Measurements from ENCODE around the gene DLG1.

DLG1 gene

DNA sequence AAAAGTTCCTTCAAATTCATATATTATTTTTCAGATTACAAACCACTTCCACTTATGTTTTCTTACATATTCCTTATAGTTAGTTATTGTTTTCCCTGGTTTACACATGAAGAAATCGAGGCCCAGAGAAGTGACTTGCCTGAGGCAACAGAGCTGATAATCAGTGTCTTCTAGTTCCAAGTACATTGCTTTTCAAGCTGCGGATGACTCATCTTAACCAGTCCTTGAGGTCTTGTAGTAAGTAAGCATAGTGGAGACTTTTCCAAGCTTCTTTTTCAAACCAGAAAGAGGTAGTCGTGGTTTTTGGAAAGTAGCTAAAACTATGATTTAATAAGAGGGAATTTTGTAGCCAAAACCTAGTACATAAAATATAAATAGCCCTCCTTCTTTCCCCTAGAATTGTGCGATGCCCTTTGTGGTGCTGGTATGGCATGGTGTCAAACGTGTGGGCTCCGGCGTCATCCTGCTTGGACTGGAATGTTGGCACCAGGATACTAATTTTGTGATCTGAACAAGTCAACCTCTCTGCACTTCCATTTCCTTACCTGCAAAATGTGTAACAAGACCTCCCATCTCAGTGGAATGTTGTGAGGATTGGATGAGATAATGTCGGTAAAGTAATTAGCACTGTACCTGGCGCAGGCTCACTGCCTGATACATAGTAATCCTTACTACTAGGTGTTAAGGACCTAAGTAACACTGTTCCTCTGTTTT is 19.0 kb upstream of the DLG1 start:
- DNase-seq, result no peak

DNA sequence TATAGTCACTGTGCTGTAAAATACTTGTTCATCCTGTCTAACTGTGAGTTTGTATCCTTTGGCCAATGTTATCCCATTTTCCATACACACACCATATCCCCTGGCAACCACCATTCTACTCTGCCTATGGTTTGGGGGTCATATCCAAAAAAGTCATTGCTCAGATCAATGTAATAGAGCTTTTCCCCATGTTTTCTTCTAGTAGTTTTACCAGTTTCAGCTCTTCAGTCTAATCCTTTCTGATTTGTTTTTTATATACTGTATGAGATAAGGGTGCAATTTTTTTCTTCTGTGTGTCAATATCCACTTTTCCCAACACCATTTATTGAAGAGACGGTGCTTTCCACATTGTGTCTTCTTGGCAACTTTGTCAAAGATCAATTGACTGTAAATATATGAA is 14.0 kb upstream of the DLG1 start:
- no peak for DNase-seq

DNA sequence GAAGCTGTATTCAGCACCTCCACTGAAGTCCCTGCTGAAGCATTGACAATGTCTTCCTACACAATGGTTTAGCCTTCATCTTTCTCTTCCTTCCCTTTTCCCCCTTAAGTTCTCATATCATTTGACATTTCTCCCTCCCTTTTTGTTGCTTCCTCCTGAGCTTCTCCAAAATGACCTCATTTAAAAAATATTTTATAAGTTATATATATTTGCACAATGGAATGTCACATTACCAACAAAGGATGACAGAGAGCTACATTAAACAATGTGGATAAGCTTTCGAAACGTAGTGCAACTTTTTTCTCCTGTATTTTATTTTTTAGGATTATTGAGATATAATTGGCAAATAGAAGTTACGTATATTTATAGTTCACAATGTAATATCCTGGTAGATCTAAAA is 13.2 kb upstream of the DLG1 start:
- DNase-seq, result no peak

DNA sequence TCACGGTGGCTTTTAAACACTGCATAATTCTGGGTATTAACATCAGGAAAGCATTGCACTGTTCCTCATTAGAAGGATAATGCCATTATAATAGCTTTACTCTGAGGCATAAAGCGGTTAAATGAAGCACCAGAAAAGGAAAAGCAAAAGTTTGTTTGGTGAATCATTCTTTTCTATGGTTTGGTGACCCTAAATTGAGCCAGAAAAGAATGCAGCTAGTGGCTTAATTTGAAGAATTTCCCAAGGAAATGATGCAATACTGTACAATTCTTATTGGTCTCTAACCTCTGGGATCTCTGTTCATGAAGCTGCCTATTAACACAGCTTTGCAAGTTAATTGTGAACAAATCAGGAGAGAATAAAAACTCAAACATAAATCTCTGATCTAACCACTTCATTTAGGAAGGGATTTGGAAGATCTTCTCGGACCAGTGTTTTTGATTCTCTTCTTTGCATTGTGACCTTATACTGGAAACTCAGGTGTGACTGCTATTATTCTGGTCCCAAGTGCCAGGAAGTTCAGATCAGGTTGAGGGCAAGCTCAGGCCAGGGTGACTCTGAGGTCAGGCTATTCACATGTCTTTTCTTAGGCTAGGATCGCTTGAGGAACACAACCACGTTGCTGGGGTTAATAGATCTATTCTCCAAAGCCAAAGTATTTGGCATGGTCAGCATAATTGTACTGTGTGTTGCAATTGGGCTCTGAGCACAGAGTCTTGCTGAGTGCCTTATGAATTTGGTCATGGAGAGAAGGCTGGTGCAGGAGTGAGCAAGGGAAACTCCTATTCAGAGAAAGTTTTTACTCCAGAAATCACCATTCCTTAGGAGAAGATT is 11.3 kb upstream of the DLG1 start:
- DNase-seq, result no peak

DNA sequence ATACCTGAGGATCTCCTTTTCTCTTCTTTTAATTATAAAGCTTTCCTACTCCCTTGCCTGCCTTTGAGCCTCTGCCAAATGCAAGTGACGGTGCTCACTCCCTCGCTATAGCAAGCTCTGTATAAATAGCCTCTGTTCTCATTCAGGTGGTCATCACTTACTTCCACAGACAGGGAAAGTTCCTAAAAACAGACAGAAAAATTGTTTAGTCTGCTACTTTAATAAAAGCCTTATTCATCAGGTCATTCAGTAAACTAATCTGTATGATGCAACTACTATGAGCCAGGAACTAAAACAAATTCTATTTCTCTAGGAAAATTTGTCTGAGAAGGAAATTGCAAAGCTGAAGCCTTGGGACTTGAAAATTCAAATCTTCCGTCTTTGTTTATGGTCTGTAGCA is 10.2 kb upstream of the DLG1 start:
- no peak for DNase-seq

DNA sequence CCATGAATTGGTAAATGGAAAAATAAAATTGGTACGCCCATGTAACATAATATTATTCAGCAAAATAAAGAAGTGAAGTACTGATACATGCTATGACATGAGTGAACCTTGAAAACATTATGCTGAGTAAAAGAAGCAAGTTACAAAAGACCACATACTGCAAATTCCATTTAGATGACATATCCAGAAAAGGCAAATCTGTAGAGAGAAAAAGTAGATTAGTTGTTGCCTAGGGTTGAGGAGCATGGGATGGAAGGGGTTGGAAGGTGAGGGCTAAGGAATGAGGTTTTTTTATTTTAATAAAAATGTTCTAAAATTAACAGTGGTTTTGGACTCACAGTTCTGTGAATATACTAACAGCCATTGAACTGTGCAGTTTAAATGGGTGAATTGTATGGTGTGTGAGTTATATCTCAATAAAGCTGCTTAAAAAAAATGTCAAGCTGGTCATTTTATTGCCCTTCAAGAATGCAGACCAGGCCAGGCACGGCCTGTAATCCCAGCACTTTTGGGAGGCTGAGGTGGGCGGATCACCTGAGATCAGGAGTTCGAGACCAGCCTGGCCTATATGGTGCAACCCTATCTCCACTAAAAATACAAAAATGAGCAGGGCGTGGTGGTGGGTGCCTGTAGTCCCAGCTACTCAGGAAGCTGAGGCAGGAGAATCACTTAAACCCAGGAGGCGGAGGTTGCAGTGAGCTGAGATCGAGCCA is 8.1 kb upstream of the DLG1 start:
- DNase-seq, result no peak

DNA sequence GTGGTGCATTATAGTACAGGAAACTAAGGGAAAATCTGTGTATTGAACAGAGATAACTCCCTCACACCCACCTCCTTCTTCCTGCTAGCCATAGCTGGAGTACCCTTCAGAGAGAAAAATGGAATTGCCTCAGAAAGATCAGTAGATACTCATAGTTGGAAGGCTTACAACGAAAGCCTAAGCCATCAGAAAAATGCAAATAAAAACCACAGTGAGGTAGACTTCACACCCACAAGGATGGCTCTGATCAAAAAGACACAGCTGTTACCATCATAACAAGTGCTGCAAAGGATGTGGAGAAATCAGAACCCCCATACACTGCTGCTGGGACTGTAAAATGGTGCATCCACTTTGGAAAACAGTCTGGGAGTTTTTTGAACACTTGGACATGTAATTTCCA is 7.4 kb upstream of the DLG1 start:
- DNase-seq, result no peak

DNA sequence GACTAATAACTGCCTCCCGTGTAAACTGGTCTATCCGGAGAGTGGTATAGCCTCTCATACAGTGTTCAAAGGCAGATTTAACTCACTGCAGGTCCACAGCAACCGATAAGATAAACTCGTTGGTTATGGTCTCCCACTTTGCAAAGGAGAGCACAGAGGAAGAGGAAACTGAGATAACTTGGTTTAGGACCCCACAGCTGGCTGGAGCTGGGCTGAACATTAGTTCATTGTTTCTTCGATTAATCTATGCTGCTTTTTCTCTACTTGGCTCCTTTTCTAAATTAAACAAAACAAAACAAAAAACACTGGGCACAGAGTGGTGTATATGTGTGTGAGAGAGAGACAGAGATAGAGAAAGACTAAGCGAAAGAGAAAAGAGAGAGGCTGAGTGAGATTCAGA is 5.0 kb upstream of the DLG1 start:
- no peak for DNase-seq

DNA sequence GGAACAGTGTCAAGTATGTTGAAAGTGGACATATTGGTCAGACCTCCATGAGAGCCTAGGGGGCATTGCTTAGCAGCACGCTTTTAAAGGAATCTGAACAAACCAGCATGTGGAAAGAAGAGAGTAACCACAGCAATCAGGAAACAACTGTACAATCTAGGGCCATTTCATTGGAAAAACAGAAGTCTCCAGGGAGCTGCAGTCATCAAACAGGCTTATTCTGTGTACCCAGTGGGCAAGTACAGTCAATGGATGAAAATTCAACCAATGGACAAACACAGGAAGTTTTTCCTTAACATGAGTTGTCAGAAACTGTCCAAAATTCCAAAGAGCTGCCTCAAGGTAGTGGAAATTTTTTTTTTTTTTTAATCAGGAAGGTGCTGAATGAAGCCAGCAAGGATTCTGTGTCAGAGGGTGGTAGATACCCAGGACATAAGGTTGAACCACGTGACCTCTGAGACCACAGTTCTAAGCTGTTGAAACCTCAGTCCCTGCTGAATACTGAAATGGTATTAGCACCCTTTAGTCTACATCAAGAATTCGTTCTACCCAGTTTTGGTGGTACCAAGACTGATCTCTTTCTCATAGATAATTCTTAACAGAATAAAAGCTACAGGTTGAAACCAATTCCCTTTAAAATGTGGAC is 4.4 kb upstream of the DLG1 start:
- DNase-seq, result no peak

DNA sequence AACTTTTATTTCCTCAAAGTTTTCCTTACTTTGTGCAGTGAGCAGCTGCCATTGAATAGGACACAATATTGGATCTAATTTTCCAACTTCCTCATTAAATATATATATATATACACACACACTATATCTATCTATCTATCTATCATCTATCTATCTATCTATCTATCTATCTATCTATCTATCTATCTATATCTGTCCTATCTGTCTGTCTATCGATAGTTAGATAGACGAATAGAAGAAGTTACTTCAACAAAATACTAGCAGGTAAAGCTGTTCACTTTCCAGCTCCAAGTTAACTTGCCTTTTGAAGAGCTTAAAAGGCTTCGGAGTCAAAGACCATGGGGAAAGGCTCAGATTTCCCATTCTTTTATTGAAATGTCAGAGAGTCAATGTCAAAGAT is 3.6 kb upstream of the DLG1 start:
- DNase-seq, result no peak

DNA sequence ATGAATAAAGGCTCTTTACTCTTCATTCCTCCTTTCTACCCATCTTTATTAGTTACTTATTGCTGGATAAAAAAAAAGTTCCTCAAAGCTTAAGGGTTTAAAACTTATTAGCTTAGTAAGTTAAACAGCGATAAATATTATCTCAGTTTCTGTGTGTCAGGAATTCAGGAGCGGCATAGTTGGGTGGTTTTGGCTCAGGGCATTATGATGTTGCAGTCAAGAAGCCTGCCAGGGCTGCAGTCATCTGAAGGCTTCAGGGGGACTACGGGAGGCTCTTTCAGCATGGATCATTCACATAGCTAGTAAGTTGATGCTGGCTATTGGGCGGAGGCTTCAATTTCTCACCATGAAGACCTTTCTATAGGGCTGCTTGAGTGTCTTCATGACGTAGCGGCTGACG is 1.9 kb upstream of the DLG1 start:
- no peak for DNase-seq

DNA sequence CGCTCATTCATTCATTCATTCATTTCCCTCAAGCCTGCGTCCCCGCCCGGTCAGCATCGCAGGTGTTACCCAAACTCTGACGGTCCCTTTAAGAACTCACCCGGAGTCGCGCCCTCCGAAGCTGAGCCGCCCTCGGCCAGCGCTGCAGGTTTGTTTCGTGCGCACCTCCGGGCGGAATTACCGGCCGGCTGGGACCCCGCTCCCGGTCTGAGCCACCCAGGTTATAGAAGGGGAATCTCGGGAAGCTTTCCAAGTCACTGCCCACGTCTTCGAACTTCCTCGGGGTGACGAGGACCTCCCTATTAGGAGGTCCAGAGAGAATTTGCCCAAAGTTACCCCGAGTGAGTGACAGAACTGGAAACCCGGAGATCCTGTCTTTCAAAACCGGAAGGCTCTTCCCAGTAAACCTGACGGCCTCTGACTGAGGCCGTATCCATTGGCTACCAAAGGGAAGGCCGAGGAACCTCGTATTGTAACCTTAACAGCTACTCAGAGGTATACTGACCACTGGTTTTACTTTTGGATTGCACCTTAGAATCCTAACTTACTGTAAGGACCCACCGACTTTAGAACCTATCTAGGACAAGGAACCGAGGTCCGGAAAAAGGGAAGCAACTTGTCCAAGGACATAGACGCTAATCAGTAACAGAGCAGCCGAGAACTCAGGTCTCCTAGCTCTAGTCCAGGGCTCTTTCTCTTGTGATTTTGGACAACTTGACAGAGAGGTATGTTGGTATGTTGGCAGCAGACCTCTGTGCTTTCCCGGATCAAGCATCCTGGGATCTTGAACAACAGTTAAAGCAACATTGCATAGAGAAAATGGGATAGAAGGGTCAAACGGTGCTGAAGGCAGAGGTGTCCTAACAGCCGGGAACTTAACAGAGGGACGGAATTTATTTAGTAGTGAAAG is 788 bp upstream of the DLG1 start:
- DNase-seq, result peak; percentile 18

DNA sequence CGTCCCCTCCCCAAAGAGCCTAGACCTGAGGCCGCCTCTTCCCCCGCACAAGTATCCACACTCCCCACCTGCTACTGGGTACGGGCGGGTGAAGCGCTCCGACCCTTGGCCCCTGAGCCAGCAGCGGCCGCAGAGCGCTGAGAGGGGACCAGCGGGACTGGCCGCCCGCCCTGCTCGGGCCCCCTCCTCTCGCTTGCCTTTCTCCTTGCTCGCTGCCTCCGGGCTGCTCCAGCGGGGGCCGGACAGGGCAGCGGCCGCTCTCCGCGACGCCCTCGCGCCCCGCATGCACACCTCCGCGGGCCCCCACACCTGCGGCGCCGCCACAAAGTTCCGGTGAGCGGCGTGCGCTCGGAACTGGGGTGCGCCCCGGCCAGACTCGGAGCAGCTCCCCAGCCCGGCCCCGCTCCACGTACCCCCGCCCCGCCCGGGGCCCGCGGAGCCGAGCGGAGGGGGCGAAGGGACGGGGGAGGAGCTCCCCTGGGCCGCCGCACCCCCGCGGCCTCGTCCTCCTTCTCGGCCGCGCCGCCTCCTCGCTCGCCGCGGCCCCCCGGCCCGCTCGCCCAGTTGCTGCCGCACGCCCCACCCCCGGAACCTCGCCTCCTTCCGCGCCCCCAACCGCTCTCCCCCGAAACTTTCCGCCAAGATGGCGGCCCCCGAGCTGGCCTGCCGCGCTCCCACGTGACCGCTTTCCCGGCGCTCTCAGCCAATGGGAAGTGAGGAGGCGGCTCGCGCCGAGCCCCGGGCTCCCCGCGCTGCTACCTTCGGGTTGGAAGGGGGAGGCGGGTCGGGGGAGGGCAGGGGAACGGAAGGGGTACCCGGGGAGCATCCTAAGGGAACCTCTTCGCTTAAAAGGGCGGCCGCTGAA is 704 bp downstream of the DLG1 start:
- DNase-seq, result peak; percentile 91

DNA sequence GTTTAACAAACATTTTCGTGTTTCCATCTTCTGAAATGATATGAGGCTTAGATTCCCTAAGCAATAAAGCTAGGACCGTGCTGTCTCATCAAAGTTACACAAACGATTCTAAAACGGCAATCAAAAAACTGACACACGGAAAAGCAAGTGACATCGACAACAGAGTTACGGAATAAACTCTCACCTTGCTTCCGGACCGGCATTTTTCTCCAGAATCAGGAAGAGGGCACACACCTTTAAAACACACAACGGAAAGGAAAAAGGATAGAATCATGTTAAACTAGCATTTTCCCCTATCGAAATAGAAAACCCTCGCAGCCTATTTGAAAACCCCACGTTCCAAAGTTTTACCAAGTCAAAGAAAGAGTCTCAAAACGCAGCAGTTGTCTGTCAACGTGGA is 1.4 kb downstream of the DLG1 start:
- no peak for DNase-seq

DNA sequence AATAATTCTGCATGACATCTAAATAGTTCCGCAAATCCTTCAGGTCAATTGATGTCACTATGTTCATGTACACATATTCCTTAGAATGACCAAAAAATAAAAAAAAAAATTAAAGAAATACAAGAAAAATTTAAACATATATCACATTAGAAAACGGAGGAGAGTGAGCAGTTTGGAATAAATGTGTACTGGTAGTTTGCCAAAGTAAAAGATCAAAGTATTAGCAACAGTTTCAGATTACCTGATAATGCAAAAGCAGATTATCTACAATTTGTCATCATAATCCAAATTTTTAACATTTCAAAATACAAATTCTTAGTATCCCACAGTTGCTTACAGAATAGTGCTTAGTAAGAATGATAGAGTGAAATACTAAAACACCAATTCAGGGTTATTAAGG is 1.9 kb downstream of the DLG1 start:
- no peak for DNase-seq

DNA sequence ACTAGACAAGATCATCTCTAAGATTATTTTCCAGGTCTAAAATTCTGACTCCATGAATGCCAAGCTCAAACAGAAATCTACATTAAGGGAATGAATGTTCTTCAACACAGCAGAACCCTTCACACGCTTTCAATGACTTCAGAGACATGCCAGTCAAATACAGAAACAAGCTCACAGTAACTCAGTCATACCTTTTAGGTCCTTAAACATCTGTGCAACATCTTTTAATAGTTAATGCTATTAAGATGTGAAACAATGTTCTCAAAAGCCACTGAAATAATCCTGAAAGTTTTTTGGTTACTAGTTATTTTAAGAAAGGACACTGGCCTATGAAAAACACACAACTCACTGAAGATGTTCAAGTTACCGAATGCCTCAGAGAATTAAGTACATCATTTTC is 2.5 kb downstream of the DLG1 start:
- DNase-seq, result no peak

DNA sequence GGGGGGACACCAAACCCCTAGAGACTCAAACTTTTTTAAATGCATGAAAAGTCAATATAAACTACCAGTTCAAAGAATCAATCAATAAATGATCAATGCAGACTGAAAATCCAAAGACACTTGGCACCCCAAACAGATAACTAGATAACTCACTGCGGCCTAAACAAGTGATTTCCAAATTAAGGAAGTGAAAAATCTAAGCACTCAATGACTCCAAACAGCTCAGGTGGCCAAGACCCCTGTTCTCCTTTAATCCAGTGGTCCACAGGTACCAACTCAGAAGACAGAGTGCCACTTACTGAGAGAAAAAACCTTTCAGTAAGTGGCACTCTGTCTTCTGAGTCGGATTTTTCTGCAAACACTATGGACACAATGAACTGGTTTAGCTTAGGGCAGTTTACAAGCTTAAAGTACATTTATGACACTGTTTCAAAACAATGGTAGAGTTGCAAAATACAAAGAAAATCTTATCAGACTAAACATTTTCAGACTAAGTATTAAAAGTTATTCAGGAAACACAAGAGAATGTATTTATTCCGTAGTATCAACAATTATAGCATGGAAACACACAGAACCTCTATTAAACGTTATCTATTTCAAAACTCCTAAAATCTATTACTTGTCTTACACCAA is 4.7 kb downstream of the DLG1 start:
- DNase-seq, result no peak

DNA sequence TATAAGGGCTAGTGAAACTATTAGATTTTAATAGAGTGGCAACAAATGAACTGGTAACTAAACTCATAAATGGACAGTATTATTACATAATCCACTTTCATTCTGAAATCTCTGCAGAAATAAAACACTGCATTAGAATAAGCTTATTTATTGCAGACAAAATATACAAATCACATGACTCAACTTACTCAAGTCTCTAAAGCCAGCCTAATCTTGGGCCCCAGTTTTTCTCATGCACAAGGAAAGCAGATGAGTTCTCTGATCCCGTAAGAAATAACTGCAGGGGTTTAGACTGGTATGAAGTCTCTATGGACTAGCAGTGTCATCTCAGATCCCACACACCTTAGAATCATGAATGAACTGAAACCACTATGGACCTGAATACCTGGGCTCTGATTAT is 5.8 kb downstream of the DLG1 start:
- no peak for DNase-seq

DNA sequence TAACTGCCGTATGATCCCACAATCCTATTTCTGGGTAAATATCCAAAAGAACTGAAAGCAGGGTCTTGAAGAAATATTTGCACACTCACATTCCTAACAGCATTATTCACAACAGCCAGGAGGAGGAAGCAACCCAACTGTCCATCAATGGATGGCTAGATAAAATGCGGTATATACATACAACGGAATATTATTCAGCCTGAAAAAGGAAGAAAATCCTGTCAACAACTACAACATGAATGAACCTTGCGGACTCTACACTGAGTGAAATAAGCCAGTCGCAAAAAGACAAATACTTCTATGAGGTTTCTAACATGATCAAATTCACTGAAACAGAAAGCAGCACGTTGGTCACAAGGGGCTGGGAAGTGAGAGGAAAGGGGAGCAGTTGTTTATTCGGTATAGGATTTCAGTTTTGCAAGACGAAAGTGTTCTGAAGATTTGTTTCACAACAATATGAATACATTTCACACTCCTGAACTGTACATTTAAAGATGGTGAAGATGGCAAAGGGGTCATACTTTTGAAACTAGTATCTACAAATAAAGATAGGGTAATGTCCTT is 6.2 kb downstream of the DLG1 start:
- no peak for DNase-seq

DNA sequence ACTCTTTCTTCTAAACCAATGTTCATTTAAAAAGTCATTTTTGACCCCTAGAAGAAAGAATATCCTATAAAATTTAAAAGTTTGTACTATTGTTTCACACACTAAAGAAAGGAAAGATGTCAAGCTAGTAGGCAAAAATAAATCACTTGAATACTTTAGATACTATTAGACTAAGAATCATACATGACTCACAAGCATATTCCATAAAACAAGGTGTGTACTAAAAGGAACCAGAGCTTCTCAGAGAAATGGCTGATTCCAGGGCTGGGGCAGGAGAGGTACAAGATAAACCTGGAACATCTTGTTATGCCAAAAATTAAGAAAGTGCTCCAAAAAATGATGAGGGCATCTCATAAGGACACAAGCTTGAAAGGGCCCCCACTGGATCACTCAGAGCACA is 8.7 kb downstream of the DLG1 start:
- no peak for DNase-seq

DNA sequence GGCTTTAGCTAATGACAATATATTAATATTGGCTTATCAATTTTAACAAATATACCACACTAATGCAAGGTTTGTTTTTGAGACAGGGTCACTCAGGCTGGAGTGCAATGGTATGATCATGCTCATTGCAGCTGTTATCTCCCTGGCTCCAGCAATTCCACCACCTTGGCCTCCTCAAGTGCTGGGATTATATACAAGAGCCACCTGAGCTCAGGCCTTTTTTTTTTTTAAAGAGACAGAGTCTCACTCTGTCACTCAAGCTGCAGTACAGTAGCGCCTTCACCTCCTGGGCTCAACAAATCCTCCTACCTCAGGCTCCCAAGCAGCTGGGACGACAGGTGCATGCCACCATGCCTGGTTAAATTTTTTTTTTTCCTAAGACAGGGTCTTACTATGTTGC is 11.7 kb downstream of the DLG1 start:
- no peak for DNase-seq

Data from stimulated activated CD4-positive, alpha-beta T cell treated with anti-CD3 and anti-CD28 coated beads, Interleukin-1b, Interleukin-23, amount 100 ng/mL, for 48 hours (primary cell).